Thoracic aorta (tissue), 2 donors: Measurements from ENCODE around the gene SPOP. TPM values are rescaled to one million over a fixed set of nuclear protein-coding genes. Genes with fewer than 3 reads are reported as not detected.

Experiments used
- ATAC-seq: fragments of 150-250 bp; one replicate; pipeline ENCODE4 v1.8.0; 2017; ENCODE audit warnings: low read depth; ENCODE audit not compliant: insufficient number of reproducible peaks, low FRiP score
- DNase-seq: peaks from one replicate; pipeline ENCODE4 v3.0.0-alpha.2; 2020; ENCODE audit warnings: low spot score
- H3K27ac ChIP-seq, 2 donors: fragments of 200-600 bp; sonication (generic); 1 replicate in 1 of 2; 2 replicates in 1 of 2; pipeline ENCODE4 v1.5.1; 2016; ENCODE audit warnings: mild to moderate bottlenecking in 2 of 2, moderate library complexity in 2 of 2
- H3K27me3 ChIP-seq: fragments of 200-600 bp; sonication (generic); replicated peaks from 2 replicates; pipeline ENCODE4 v1.6.0; 2016; ENCODE audit warnings: mild to moderate bottlenecking; ENCODE audit not compliant: insufficient read depth
- H3K36me3 ChIP-seq: fragments of 200-600 bp; sonication (generic); one replicate; pipeline ENCODE4 v1.5.1; 2016
- H3K4me1 ChIP-seq, 2 donors: fragments of 200-600 bp; sonication (generic); 1 replicate in 1 of 2; 2 replicates in 1 of 2; pipeline versions ENCODE4 v1.5.1 to v1.6.0; 2016; ENCODE audit warnings: low read depth in 2 of 2, mild to moderate bottlenecking in 1 of 2; ENCODE audit not compliant: control insufficient read depth in 1 of 2
- H3K4me3 ChIP-seq: fragments of 200-600 bp; sonication (generic); 2 replicates; pipeline ENCODE4 v1.5.1; 2016; ENCODE audit warnings: mild to moderate bottlenecking
- H3K9me3 ChIP-seq: fragments of 200-600 bp; sonication (generic); 2 replicates; pipeline ENCODE4 v1.5.1; 2016
- total RNA-seq, 2 donors: library from RNA; depleted of rRNA; stranded (reverse); fragments of >200 nt; gene quantifications; one replicate each; pipeline versions ENCODE4 v1.1.0 to v1.2.3, GENCODE V29; 2016
- TF ChIP-seq, protein P1 (sequence below): fragments of 200-600 bp; sonication (generic); IDR thresholded peaks from one replicate; pipeline ENCODE4 v1.5.1; 2019; ENCODE audit warnings: antibody characterized with exemption

Gene SPOP
- total RNA-seq, 2 donors from 2014 or later = 97.7 to 123 TPM

DNA sequence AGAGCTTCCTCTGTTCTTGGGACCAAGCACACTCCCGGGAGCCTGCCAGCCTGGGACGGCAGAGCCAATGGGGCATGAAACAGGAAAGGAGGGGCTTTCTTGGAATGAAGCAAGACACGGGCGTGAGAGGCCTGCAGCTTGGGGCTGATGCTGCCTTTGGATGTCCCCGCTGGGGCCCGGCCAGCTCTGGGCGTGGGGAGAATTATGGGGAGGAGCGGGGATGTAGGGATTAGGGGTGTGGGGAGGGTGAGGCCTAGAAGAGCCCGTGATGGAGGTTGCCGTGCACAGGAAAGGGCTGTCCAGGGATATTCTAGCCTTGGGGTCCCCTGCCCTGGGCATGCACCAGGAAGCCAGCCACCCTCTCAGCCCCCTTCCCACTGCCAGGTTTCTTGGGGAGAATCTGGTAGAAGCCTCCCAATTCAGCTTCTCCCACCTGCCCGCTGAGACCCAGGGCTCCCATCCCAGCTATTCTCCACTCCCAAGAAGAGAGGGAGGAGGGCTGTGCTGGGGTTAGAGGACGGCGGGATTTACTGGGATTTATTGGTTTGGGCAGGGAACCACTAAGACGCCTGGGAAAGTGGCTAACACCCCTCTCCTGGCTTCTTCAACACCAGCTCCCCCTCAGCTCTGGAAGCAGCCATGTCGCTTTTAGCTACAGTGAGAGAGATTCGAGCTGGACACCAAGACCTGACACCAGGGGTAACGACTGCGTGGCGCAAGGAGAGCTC, 122.2 kb downstream of the SPOP start:
- Histone ChIP-seq H3K4me1 (peaks cover 0 to 6% of the 10 kb centered on the region in 2 donors), H3K27me3 (no peaks in the 10 kb centered on the region), H3K27ac (no peak overlapping the region), H3K36me3 (no peaks in the 10 kb centered on the region), H3K4me3 (peak overlapping the region; percentile 4), H3K9me3 (no peaks in the 10 kb centered on the region)
- ATAC-seq (no peak), DNase-seq (no peak)
- TF ChIP-seq, protein P1, sequence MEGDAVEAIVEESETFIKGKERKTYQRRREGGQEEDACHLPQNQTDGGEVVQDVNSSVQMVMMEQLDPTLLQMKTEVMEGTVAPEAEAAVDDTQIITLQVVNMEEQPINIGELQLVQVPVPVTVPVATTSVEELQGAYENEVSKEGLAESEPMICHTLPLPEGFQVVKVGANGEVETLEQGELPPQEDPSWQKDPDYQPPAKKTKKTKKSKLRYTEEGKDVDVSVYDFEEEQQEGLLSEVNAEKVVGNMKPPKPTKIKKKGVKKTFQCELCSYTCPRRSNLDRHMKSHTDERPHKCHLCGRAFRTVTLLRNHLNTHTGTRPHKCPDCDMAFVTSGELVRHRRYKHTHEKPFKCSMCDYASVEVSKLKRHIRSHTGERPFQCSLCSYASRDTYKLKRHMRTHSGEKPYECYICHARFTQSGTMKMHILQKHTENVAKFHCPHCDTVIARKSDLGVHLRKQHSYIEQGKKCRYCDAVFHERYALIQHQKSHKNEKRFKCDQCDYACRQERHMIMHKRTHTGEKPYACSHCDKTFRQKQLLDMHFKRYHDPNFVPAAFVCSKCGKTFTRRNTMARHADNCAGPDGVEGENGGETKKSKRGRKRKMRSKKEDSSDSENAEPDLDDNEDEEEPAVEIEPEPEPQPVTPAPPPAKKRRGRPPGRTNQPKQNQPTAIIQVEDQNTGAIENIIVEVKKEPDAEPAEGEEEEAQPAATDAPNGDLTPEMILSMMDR = no peak

DNA sequence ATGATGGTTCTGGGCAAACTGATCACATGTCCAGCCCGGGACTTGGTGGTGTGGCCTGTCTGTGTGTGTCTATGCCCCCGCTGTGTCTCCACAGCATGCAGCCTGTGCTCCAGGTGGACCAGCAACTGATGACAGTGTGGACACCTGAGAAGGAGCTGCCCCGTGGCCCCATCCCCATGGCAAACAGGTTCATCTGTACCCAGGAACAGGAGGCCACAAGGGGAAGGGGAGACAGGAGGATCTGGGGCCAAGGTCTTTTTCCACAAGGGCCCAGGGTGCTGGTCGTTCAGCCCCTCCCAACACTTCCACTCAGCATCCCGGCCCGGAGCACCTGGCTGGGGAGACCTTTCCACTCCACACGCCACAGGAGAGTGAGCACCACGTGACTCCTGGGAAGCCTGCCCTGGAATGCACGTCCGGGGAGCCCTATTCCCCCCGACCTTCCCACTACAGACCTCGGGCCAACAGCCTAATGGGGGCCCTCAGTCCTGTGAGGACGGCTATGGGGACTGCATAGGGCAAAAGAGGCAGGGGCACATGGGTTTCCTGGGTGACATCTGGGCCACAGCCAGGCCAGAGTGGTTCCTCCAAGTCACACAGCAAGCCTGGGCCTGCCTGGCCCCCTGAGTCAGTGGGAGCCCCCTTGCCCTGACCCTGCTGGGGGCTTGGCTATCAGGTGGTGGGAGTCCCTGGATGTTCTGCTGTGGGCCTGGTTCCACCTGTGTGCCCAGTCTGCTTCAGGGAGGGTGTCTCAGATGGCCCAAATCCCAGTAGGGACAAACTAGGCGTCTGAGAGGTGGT, 123.0 kb downstream of the SPOP start:
- DNase-seq (no peak), ATAC-seq (no peak)
- peaks cover 0 to 6% of the 10 kb centered on the region in 2 donors for H3K4me1 ChIP-seq
- H3K36me3 ChIP-seq = no peaks in the 10 kb centered on the region
- H3K27me3 ChIP-seq = no peaks in the 10 kb centered on the region
- H3K4me3 ChIP-seq = no peak overlapping the region
- no peaks in the 10 kb centered on the region for H3K9me3 ChIP-seq
- TF ChIP-seq, protein P1 = no peak
- H3K27ac ChIP-seq = no peak overlapping the region

DNA sequence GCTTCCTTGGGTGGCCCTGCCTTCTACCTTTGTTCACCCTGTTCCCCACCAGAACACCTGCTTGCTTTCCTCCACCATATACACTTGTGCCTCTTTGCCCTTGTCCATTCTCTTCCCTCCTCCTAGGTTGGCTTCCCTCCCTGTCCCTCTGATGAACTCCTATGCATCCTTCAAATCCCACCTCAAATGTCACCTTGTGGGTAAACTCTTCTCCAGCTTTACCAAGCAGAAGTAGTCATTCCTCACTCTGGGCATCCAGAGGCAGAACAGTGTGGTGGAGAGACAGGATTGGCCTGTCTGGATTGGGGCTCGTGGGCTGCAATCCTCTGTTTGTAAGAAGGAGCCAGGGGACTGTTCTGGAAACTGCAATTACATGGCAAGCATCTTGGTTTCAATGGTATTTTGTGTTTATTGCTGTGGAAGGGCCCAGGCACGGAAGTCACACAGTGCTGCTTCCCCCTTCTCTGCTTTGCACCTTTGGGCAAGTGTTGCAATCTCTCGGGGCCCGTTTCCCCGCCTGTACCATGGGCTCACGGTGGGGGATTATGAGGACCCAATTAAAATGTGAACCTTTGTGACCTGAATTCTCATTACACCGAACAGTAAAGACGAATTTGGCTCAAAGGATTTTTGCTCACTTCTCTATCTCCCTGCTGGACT, 124.1 kb downstream of the SPOP start:
- H3K4me3 ChIP-seq = no peak overlapping the region
- peaks cover 0 to 6% of the 10 kb centered on the region in 2 donors for H3K4me1 ChIP-seq
- DNase-seq = no peak
- no peaks in the 10 kb centered on the region for H3K27me3 ChIP-seq
- ATAC-seq = no peak
- H3K9me3 ChIP-seq = no peaks in the 10 kb centered on the region
- no peak overlapping the region for H3K27ac ChIP-seq
- no peaks in the 10 kb centered on the region for H3K36me3 ChIP-seq
- TF ChIP-seq, protein P1 = no peak

DNA sequence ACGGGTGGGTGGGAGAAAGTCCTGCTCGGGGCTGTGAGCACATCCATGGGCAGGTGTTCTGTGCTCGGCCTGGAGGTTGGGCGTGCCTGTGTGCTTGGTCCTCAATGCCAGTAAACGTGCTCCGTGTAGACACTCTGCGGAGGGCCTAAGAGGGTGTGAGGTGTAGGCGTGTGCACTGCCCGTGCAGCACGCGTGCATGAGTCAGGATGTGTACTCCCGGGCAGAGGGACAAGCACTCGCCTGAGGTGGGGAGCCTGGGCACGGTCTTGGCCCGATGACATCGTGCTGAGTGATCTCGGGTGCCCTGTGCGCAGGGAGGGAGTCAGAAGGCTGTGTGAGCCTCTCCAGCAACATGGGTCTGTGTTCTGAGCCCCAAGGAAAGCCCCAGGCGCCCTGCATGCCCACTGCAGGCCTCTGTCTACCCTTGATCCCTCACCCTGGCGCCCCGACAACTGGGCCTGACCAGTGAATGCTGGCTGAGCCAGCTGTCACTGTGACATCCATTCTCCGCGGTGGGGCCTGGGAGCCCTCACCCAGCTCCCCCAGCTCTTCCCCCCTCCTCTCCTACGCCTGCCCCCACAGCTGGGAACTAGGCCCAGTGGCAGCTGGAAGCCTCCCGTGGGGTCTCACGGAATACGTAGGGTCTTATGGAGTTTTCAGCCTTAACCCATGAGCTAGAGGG, 125.7 kb downstream of the SPOP start:
- Histone ChIP-seq H3K36me3 (no peaks in the 10 kb centered on the region), H3K27ac (no peak overlapping the region), H3K27me3 (no peaks in the 10 kb centered on the region), H3K4me3 (no peak overlapping the region), H3K9me3 (no peaks in the 10 kb centered on the region), H3K4me1 (peaks cover 0 to 19% of the 10 kb centered on the region in 2 donors)
- no peak for DNase-seq
- TF ChIP-seq, protein P1 = no peak
- no peak for ATAC-seq
